ENCODE measurements around the gene ZBTB7C. TPM values are rescaled to one million over a fixed set of nuclear protein-coding genes. Genes with fewer than 3 reads are reported as not detected.

The ZBTB7C gene
- total RNA-seq, 1 donor from 2014 or later, result 0.78 TPM

- no peak for DNase-seq
Measured at GRCh38 chr18:48323151-48323550, 86.0 kb downstream of the ZBTB7C start.

GRCh38 chr18:48321536-48321935, 87.6 kb downstream of the ZBTB7C start:
- no peak for DNase-seq

- no peak for DNase-seq
Measured at GRCh38 chr18:48321121-48321520, 88.1 kb downstream of the ZBTB7C start.

- no peak for DNase-seq
Measured at GRCh38 chr18:48320639-48320945, 88.6 kb downstream of the ZBTB7C start.

GRCh38 chr18:48319801-48320638, 89.2 kb downstream of the ZBTB7C start:
- DNase-seq, result no peak

- no peak for DNase-seq
Measured at GRCh38 chr18:48318436-48318835, 90.7 kb downstream of the ZBTB7C start.

- DNase-seq, result no peak
Measured at GRCh38 chr18:48317781-48318381, 91.3 kb downstream of the ZBTB7C start.

GRCh38 chr18:48316177-48316576, 93.0 kb downstream of the ZBTB7C start:
- no peak for DNase-seq

- no peak for DNase-seq
Measured at GRCh38 chr18:48314690-48315089, 94.5 kb downstream of the ZBTB7C start.

- DNase-seq, result no peak
Measured at GRCh38 chr18:48313792-48314191, 95.4 kb downstream of the ZBTB7C start.

- DNase-seq, result no peak
Measured at GRCh38 chr18:48312066-48312465, 97.1 kb downstream of the ZBTB7C start.

- DNase-seq, result no peak
Measured at GRCh38 chr18:48310999-48311398, 98.2 kb downstream of the ZBTB7C start.

- DNase-seq, result no peak
Measured at GRCh38 chr18:48310353-48310752, 98.8 kb downstream of the ZBTB7C start.

GRCh38 chr18:48308755-48309575, 100.2 kb downstream of the ZBTB7C start:
- DNase-seq, result no peak

GRCh38 chr18:48308027-48308635, 101.1 kb downstream of the ZBTB7C start:
- no peak for DNase-seq

GRCh38 chr18:48306838-48307237, 102.3 kb downstream of the ZBTB7C start:
- DNase-seq, result no peak

- no peak for DNase-seq
Measured at GRCh38 chr18:48304906-48305693, 104.1 kb downstream of the ZBTB7C start.

- DNase-seq, result no peak
Measured at GRCh38 chr18:48303883-48304282, 105.3 kb downstream of the ZBTB7C start.

GRCh38 chr18:48302736-48303135, 106.4 kb downstream of the ZBTB7C start:
- no peak for DNase-seq

GRCh38 chr18:48300463-48300961, 108.7 kb downstream of the ZBTB7C start:
- no peak for DNase-seq

- no peak for DNase-seq
Measured at GRCh38 chr18:48297139-48297538, 112.0 kb downstream of the ZBTB7C start.

GRCh38 chr18:48296581-48296980, 112.6 kb downstream of the ZBTB7C start:
- no peak for DNase-seq
